ENCODE results near the gene NFIC. TPM values are rescaled to one million over a fixed set of nuclear protein-coding genes. Genes with fewer than 3 reads are reported as not detected.
A peak's percentile ranks its signal among the peaks of the same experiment; 100 is the strongest.
"Not testable (repeated sequence)": the region's sequence is repeated elsewhere in the genome, so short reads cannot be mapped to it uniquely, and the experiment has no call there.

NFIC gene
- polyA plus RNA-seq, 4 donors = 4.5 to 37.9 (median 8.2) TPM

- not testable (repeated sequence) for H3K4me3 ChIP-seq (ENCODE audit: low read depth in 1 of 3, low read length in 3 of 3); H3K27me3 ChIP-seq (ENCODE audit: control insufficient read depth in 3 of 3, insufficient read depth in 3 of 3, low read length in 3 of 3); H3K36me3 ChIP-seq (ENCODE audit: control insufficient read depth in 3 of 3, insufficient read depth in 2 of 3, low read depth in 1 of 3, low read length in 3 of 3); H3K9me3 ChIP-seq (ENCODE audit: control insufficient read depth in 2 of 2, insufficient read depth in 1 of 2, low read depth in 1 of 2, low read length in 1 of 2); H3K4me1 ChIP-seq (ENCODE audit: control insufficient read depth in 3 of 3, insufficient read depth in 2 of 3, low read depth in 1 of 3, low read length in 2 of 3); FAIRE-seq; DNase-seq
- 52 to 73% (median 52%) methylated on average over 8 of the region's 8 CpGs for WGBS, 3 donors
- H3K27ac ChIP-seq (ENCODE audit: low read depth in 1 of 3, low read length in 2 of 3) = peak overlapping the region in 1 of 3 donors; percentile 85
These were observed 31.5 kb upstream of the NFIC start for GRCh38 chr19:3334749-3335430.

GRCh38 chr19:3335431-3336350, 30.7 kb upstream of the NFIC start:
- WGBS, 3 donors = 65 to 74% (median 72%) methylated on average over 15 of the region's 15 CpGs
- Histone ChIP-seq H3K4me1 (ENCODE audit: control insufficient read depth in 3 of 3, insufficient read depth in 2 of 3, low read depth in 1 of 3, low read length in 2 of 3) (peaks cover 3 to 8% (median 7%) of the 10 kb centered on the region in 3 donors), H3K4me3 (ENCODE audit: low read depth in 1 of 3, low read length in 3 of 3) (no peak overlapping the region), H3K36me3 (ENCODE audit: control insufficient read depth in 3 of 3, insufficient read depth in 2 of 3, low read depth in 1 of 3, low read length in 3 of 3) (no peaks in the 10 kb centered on the region), H3K27ac (ENCODE audit: low read depth in 1 of 3, low read length in 2 of 3) (peak overlapping the region in 2 of 3 donors; percentile 61 to 85), H3K9me3 (ENCODE audit: control insufficient read depth in 2 of 2, insufficient read depth in 1 of 2, low read depth in 1 of 2, low read length in 1 of 2) (no peaks in the 10 kb centered on the region), H3K27me3 (ENCODE audit: control insufficient read depth in 3 of 3, insufficient read depth in 3 of 3, low read length in 3 of 3) (peaks cover 0 to 2% (median 0%) of the 10 kb centered on the region in 3 donors)
- peak in 1 of 2 donors; percentile 54 for DNase-seq
- FAIRE-seq = no peak

DNA sequence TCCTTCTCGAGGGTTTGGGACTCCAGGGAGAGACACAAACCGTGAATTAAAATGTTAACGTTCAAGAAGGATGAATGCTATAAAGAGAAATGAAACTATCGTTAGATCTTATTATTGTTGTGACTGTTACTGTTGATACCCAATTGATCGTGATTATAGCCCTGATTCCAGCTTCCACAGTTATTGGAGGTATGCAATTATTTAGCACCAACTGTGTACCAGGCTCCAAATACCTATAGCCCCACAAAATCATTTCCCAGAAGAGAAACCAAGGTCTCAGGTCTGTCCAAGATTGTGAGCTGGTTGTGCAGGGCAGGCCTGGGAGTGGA, 30.1 kb upstream of the NFIC start:
- Histone ChIP-seq H3K36me3 (ENCODE audit: control insufficient read depth in 3 of 3, insufficient read depth in 2 of 3, low read depth in 1 of 3, low read length in 3 of 3) (no peaks in the 10 kb centered on the region), H3K27ac (ENCODE audit: low read depth in 1 of 3, low read length in 2 of 3) (peak overlapping the region; percentile 48 to 85 (median 61)), H3K27me3 (ENCODE audit: control insufficient read depth in 3 of 3, insufficient read depth in 3 of 3, low read length in 3 of 3) (peaks cover 0 to 2% (median 0%) of the 10 kb centered on the region in 3 donors), H3K4me3 (ENCODE audit: low read depth in 1 of 3, low read length in 3 of 3) (no peak overlapping the region), H3K9me3 (ENCODE audit: control insufficient read depth in 2 of 2, insufficient read depth in 1 of 2, low read depth in 1 of 2, low read length in 1 of 2) (no peaks in the 10 kb centered on the region), H3K4me1 (ENCODE audit: control insufficient read depth in 3 of 3, insufficient read depth in 2 of 3, low read depth in 1 of 3, low read length in 2 of 3) (peaks cover 3 to 8% (median 7%) of the 10 kb centered on the region in 3 donors)
- FAIRE-seq = no peak
- 16 to 41% (median 29%) methylated on average over 5 of the region's 5 CpGs for WGBS, 3 donors
- no peak for DNase-seq

- peaks cover 0 to 2% (median 0%) of the 10 kb centered on the region in 3 donors for H3K27me3 ChIP-seq (ENCODE audit: control insufficient read depth in 3 of 3, insufficient read depth in 3 of 3, low read length in 3 of 3)
- peak in 1 of 2 donors; percentile 89 for DNase-seq
- H3K4me1 ChIP-seq (ENCODE audit: control insufficient read depth in 3 of 3, insufficient read depth in 2 of 3, low read depth in 1 of 3, low read length in 2 of 3) = peaks cover 3 to 8% (median 7%) of the 10 kb centered on the region in 3 donors
- FAIRE-seq = no peak
- 29 to 37% (median 34%) methylated on average over 19 to 22 of the region's 22 CpGs for WGBS, 3 donors
- no peaks in the 10 kb centered on the region for H3K9me3 ChIP-seq (ENCODE audit: control insufficient read depth in 2 of 2, insufficient read depth in 1 of 2, low read depth in 1 of 2, low read length in 1 of 2)
- H3K36me3 ChIP-seq (ENCODE audit: control insufficient read depth in 3 of 3, insufficient read depth in 2 of 3, low read depth in 1 of 3, low read length in 3 of 3) = no peaks in the 10 kb centered on the region
- H3K27ac ChIP-seq (ENCODE audit: low read depth in 1 of 3, low read length in 2 of 3) = peak overlapping the region; percentile 48 to 85 (median 61)
- H3K4me3 ChIP-seq (ENCODE audit: low read depth in 1 of 3, low read length in 3 of 3) = no peak overlapping the region
These were observed 29.5 kb upstream of the NFIC start for GRCh38 chr19:3336680-3337523.

GRCh38 chr19:3338541-3339181, 27.7 kb upstream of the NFIC start:
- no peak for FAIRE-seq
- H3K4me1 ChIP-seq (ENCODE audit: control insufficient read depth in 3 of 3, insufficient read depth in 2 of 3, low read depth in 1 of 3, low read length in 2 of 3) = peaks cover 3 to 8% (median 7%) of the 10 kb centered on the region in 3 donors
- H3K4me3 ChIP-seq (ENCODE audit: low read depth in 1 of 3, low read length in 3 of 3) = no peak overlapping the region

GRCh38 chr19:3340340-3340739, 26.0 kb upstream of the NFIC start:
- FAIRE-seq = no peak
- Histone ChIP-seq H3K4me1 (ENCODE audit: control insufficient read depth in 3 of 3, insufficient read depth in 2 of 3, low read depth in 1 of 3, low read length in 2 of 3) (peaks cover 3 to 8% (median 7%) of the 10 kb centered on the region in 3 donors), H3K27me3 (ENCODE audit: control insufficient read depth in 3 of 3, insufficient read depth in 3 of 3, low read length in 3 of 3) (peaks cover 0 to 2% (median 0%) of the 10 kb centered on the region in 3 donors), H3K4me3 (ENCODE audit: low read depth in 1 of 3, low read length in 3 of 3) (no peak overlapping the region), H3K27ac (ENCODE audit: low read depth in 1 of 3, low read length in 2 of 3) (no peak overlapping the region), H3K36me3 (ENCODE audit: control insufficient read depth in 3 of 3, insufficient read depth in 2 of 3, low read depth in 1 of 3, low read length in 3 of 3) (no peaks in the 10 kb centered on the region), H3K9me3 (ENCODE audit: control insufficient read depth in 2 of 2, insufficient read depth in 1 of 2, low read depth in 1 of 2, low read length in 1 of 2) (no peaks in the 10 kb centered on the region)
- no peak for DNase-seq
- 77 to 85% (median 81%) methylated on average over 11 of the region's 11 CpGs for WGBS, 3 donors

More at GRCh38 chr19:3338541-3339181, 27.7 kb upstream of the NFIC start:
- DNase-seq = peak in 1 of 2 donors; percentile 84
- no peaks in the 10 kb centered on the region for H3K36me3 ChIP-seq (ENCODE audit: control insufficient read depth in 3 of 3, insufficient read depth in 2 of 3, low read depth in 1 of 3, low read length in 3 of 3)
- H3K27me3 ChIP-seq (ENCODE audit: control insufficient read depth in 3 of 3, insufficient read depth in 3 of 3, low read length in 3 of 3) = peaks cover 0 to 2% (median 0%) of the 10 kb centered on the region in 3 donors
- peak overlapping the region in 1 of 3 donors; percentile 41 for H3K27ac ChIP-seq (ENCODE audit: low read depth in 1 of 3, low read length in 2 of 3)
- 8 to 33% (median 9%) methylated on average over 12 of the region's 12 CpGs for WGBS, 3 donors
- H3K9me3 ChIP-seq (ENCODE audit: control insufficient read depth in 2 of 2, insufficient read depth in 1 of 2, low read depth in 1 of 2, low read length in 1 of 2) = no peaks in the 10 kb centered on the region

DNA sequence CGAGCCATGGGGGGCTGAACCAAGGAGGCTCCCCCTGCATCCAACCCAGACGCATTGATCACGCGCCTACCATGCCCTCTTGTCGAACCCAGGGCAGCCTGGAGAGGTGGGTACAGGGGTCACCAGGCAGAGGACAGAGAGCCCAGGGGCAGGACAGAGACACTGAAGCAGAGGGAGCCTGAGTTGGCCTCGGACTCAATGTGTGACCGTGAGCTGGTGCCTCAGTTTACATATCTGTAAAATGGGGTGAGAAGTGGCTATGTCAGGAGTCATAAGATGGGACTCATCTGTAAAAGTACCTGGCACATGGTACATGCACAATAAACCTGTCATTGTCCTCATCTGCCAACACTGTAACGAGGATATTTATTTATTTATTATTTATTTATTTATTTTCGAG, 24.1 kb upstream of the NFIC start:
- Histone ChIP-seq H3K4me1 (ENCODE audit: control insufficient read depth in 3 of 3, insufficient read depth in 2 of 3, low read depth in 1 of 3, low read length in 2 of 3) (peaks cover under 1 to 4% (median 3%) of the 10 kb centered on the region in 3 donors), H3K27ac (ENCODE audit: low read depth in 1 of 3, low read length in 2 of 3) (no peak overlapping the region), H3K9me3 (ENCODE audit: control insufficient read depth in 2 of 2, insufficient read depth in 1 of 2, low read depth in 1 of 2, low read length in 1 of 2) (no peaks in the 10 kb centered on the region)

More for the DNA sequence above, 24.1 kb upstream of the NFIC start:
- H3K27me3 ChIP-seq (ENCODE audit: control insufficient read depth in 3 of 3, insufficient read depth in 3 of 3, low read length in 3 of 3) = peaks cover 0 to 2% (median 0%) of the 10 kb centered on the region in 3 donors
- no peaks in the 10 kb centered on the region for H3K36me3 ChIP-seq (ENCODE audit: control insufficient read depth in 3 of 3, insufficient read depth in 2 of 3, low read depth in 1 of 3, low read length in 3 of 3)
- FAIRE-seq (no peak), DNase-seq (no peak)
- 82 to 88% (median 86%) methylated on average over 9 of the region's 9 CpGs for WGBS, 3 donors
- H3K4me3 ChIP-seq (ENCODE audit: low read depth in 1 of 3, low read length in 3 of 3) = no peak overlapping the region
